ENCODE measurements around the gene MEGF6. TPM values are rescaled to one million over a fixed set of nuclear protein-coding genes. Genes with fewer than 3 reads are reported as not detected.

The MEGF6 gene
- polyA plus RNA-seq, 1 donor (not counting 4 experiments of a cell fraction or from before 2014, with no cell fraction given): 0.24 TPM

- H3K27me3 ChIP-seq (ENCODE audit: control insufficient read depth, extremely low read depth, insufficient read depth, low read length): no peaks in the 10 kb centered on the region
- FAIRE-seq (no peak), DNase-seq (ENCODE audit: low read depth, low spot score) (no peak)
- no peaks in the 10 kb centered on the region for H4K20me1 ChIP-seq (ENCODE audit: control insufficient read depth, extremely low read depth, insufficient read depth, low read length)
- H3K27ac ChIP-seq (ENCODE audit: control insufficient read depth, insufficient read depth, low read length): no peak overlapping the region
- H3K9me3 ChIP-seq (ENCODE audit: control insufficient read depth, low read depth, low read length): no peaks in the 10 kb centered on the region
- H3K9ac ChIP-seq (ENCODE audit: control insufficient read depth, extremely low read depth, insufficient read depth, low read length): no peak overlapping the region
- peaks cover 19 to 20% of the 10 kb centered on the region in 2 experiments for H3K36me3 ChIP-seq (ENCODE audit: control insufficient read depth in 2 of 2, extremely low read depth in 1 of 2, insufficient read depth in 2 of 2, low read length in 2 of 2)
- no peak overlapping the region for H2AFZ ChIP-seq (ENCODE audit: control insufficient read depth, low read length)
- H3K9me1 ChIP-seq (ENCODE audit: control insufficient read depth, extremely low read depth, insufficient read depth, low read length): no peaks in the 10 kb centered on the region
- H3K79me2 ChIP-seq (ENCODE audit: control insufficient read depth, insufficient read depth, low read length): no peaks in the 10 kb centered on the region
- no peak overlapping the region for H3K4me2 ChIP-seq (ENCODE audit: control insufficient read depth, extremely low read depth, insufficient read depth, low read depth, low read length)
- dilution Hi-C loops (cut with MboI; ENCODE audit: extremely low pct_ligation_motif_present, low sequenced_read_pairs): loop anchor here (25.0 kb wide), 1 partner anchor 94 kb away; no protein-coding TSS in a partner anchor
- H3K4me1 ChIP-seq (ENCODE audit: control insufficient read depth, extremely low read depth, insufficient read depth, low read length): no peaks in the 10 kb centered on the region
- H3K4me3 ChIP-seq (ENCODE audit: control insufficient read depth in 2 of 3, extremely low read depth in 1 of 3, insufficient read depth in 2 of 3, low read depth in 1 of 3, low read length in 3 of 3): no peak overlapping the region
- TF ChIP-seq EZH2 (IDR thresholded peaks at IDR 0.05; ENCODE audit: low read length): no peak
- TF ChIP-seq, protein P1, sequence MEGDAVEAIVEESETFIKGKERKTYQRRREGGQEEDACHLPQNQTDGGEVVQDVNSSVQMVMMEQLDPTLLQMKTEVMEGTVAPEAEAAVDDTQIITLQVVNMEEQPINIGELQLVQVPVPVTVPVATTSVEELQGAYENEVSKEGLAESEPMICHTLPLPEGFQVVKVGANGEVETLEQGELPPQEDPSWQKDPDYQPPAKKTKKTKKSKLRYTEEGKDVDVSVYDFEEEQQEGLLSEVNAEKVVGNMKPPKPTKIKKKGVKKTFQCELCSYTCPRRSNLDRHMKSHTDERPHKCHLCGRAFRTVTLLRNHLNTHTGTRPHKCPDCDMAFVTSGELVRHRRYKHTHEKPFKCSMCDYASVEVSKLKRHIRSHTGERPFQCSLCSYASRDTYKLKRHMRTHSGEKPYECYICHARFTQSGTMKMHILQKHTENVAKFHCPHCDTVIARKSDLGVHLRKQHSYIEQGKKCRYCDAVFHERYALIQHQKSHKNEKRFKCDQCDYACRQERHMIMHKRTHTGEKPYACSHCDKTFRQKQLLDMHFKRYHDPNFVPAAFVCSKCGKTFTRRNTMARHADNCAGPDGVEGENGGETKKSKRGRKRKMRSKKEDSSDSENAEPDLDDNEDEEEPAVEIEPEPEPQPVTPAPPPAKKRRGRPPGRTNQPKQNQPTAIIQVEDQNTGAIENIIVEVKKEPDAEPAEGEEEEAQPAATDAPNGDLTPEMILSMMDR (optimal IDR thresholded peaks at IDR 0.05 in 1 of 3, IDR thresholded peaks at IDR 0.05 in 1 of 3, conservative IDR thresholded peaks at IDR 0.05 in 1 of 3; ENCODE audit: extremely low read depth in 1 of 3, insufficient read depth in 2 of 3, low read length in 3 of 3): no peak
Measured at GRCh38 chr1:3631320-3632260, 20.3 kb upstream of the MEGF6 start.

- H3K4me1 ChIP-seq (ENCODE audit: control insufficient read depth, extremely low read depth, insufficient read depth, low read length): peaks cover 1% of the 10 kb centered on the region
- no peaks in the 10 kb centered on the region for H3K9me3 ChIP-seq (ENCODE audit: control insufficient read depth, low read depth, low read length)
- H3K27ac ChIP-seq (ENCODE audit: control insufficient read depth, insufficient read depth, low read length): no peak overlapping the region
- H3K79me2 ChIP-seq (ENCODE audit: control insufficient read depth, insufficient read depth, low read length): no peaks in the 10 kb centered on the region
- no peaks in the 10 kb centered on the region for H4K20me1 ChIP-seq (ENCODE audit: control insufficient read depth, extremely low read depth, insufficient read depth, low read length)
- H3K4me2 ChIP-seq (ENCODE audit: control insufficient read depth, extremely low read depth, insufficient read depth, low read depth, low read length): no peak overlapping the region
- H3K36me3 ChIP-seq (ENCODE audit: control insufficient read depth in 2 of 2, extremely low read depth in 1 of 2, insufficient read depth in 2 of 2, low read length in 2 of 2): peaks cover 17 to 19% of the 10 kb centered on the region in 2 experiments
- dilution Hi-C loops (cut with MboI; ENCODE audit: extremely low pct_ligation_motif_present, low sequenced_read_pairs): loop anchor here (25.0 kb wide), 1 partner anchor 94 kb away; no protein-coding TSS in a partner anchor
- H3K9me1 ChIP-seq (ENCODE audit: control insufficient read depth, extremely low read depth, insufficient read depth, low read length): no peaks in the 10 kb centered on the region
- TF ChIP-seq EZH2 (IDR thresholded peaks at IDR 0.05; ENCODE audit: low read length): no peak
- TF ChIP-seq, protein P1 (optimal IDR thresholded peaks at IDR 0.05 in 1 of 3, IDR thresholded peaks at IDR 0.05 in 1 of 3, conservative IDR thresholded peaks at IDR 0.05 in 1 of 3; ENCODE audit: extremely low read depth in 1 of 3, insufficient read depth in 2 of 3, low read length in 3 of 3): no peak
- no peak overlapping the region for H2AFZ ChIP-seq (ENCODE audit: control insufficient read depth, low read length)
- no peaks in the 10 kb centered on the region for H3K27me3 ChIP-seq (ENCODE audit: control insufficient read depth, extremely low read depth, insufficient read depth, low read length)
- H3K4me3 ChIP-seq (ENCODE audit: control insufficient read depth in 2 of 3, extremely low read depth in 1 of 3, insufficient read depth in 2 of 3, low read depth in 1 of 3, low read length in 3 of 3): no peak overlapping the region
- H3K9ac ChIP-seq (ENCODE audit: control insufficient read depth, extremely low read depth, insufficient read depth, low read length): no peak overlapping the region
- DNase-seq (ENCODE audit: low read depth, low spot score): no peak
- no peak for FAIRE-seq
Measured at GRCh38 chr1:3630914-3631313, 19.6 kb upstream of the MEGF6 start.
